HG02840 (cell line): ENCODE results near the gene KCNS3.
A peak's percentile ranks its signal among the peaks of the same experiment; 100 is the strongest.

ENCODE experiments used
- ATAC-seq: cut with Tn5 transposase; IDR thresholded peaks from one replicate; pipeline ENCODE4 v1.9.1; 2021; ENCODE audit warnings: mild to moderate bottlenecking, moderate library complexity, moderate number of reproducible peaks; ENCODE audit not compliant: unreplicated experiment, low FRiP score

KCNS3 gene

GRCh38 chr2:17878281-17879136, at the start of gene KCNS3:
Gene KCNS3, plus strand, starts transcription at chr2:17878667. Its CDS starts 52,342 bp downstream, at chr2:17931009.
- peak; percentile 78 for ATAC-seq

- peak; percentile 73 for ATAC-seq
Measured at GRCh38 chr2:17830053-17831034, 48.1 kb upstream of the KCNS3 start.

GRCh38 chr2:17835516-17835915, 43.0 kb upstream of the KCNS3 start:
- ATAC-seq, result no peak

- ATAC-seq, result no peak
Measured at GRCh38 chr2:17839959-17840358, 38.5 kb upstream of the KCNS3 start.

- ATAC-seq, result no peak
Measured at GRCh38 chr2:17843457-17843856, 35.0 kb upstream of the KCNS3 start.

- ATAC-seq, result no peak
Measured at GRCh38 chr2:17845806-17846205, 32.7 kb upstream of the KCNS3 start.

- ATAC-seq, result no peak
Measured at GRCh38 chr2:17846676-17847075, 31.8 kb upstream of the KCNS3 start.

- ATAC-seq, result no peak
Measured at GRCh38 chr2:17847236-17847635, 31.2 kb upstream of the KCNS3 start.

GRCh38 chr2:17849275-17849674, 29.2 kb upstream of the KCNS3 start:
- no peak for ATAC-seq

GRCh38 chr2:17850151-17850550, 28.3 kb upstream of the KCNS3 start:
- ATAC-seq, result no peak

- peak; percentile 72 for ATAC-seq
Measured at GRCh38 chr2:17851731-17852585, 26.5 kb upstream of the KCNS3 start.

- no peak for ATAC-seq
Measured at GRCh38 chr2:17853799-17854198, 24.7 kb upstream of the KCNS3 start.

GRCh38 chr2:17857021-17857420, 21.4 kb upstream of the KCNS3 start:
- ATAC-seq, result no peak

- ATAC-seq, result no peak
Measured at GRCh38 chr2:17858064-17858463, 20.4 kb upstream of the KCNS3 start.

GRCh38 chr2:17863539-17863938, 14.9 kb upstream of the KCNS3 start:
- no peak for ATAC-seq

GRCh38 chr2:17864676-17865075, 13.8 kb upstream of the KCNS3 start:
- no peak for ATAC-seq

GRCh38 chr2:17867133-17867532, 11.3 kb upstream of the KCNS3 start:
- ATAC-seq, result no peak

GRCh38 chr2:17869128-17869527, 9.3 kb upstream of the KCNS3 start:
- no peak for ATAC-seq

- ATAC-seq, result no peak
Measured at GRCh38 chr2:17871639-17872038, 6.8 kb upstream of the KCNS3 start.

GRCh38 chr2:17873021-17873420, 5.4 kb upstream of the KCNS3 start:
- no peak for ATAC-seq
